H9 (cell line): Measurements from ENCODE around the gene CMTM4. TPM values are rescaled to one million over a fixed set of nuclear protein-coding genes. Genes with fewer than 3 reads are reported as not detected.

ENCODE experiments used
- DNase-seq: peaks from one replicate; pipeline ENCODE4 v3.0.0-alpha.2; 2017
- H2AFZ ChIP-seq: one replicate; pipeline ENCODE4 v1.6.1; 2013; ENCODE audit warnings: mild to moderate bottlenecking, low read length, control low read depth, moderate library complexity
- H2AK5ac ChIP-seq: 2 replicates; pipeline ENCODE4 v1.6.1; 2013; ENCODE audit warnings: low read length, control low read depth, mixed read lengths; ENCODE audit not compliant: insufficient read length
- H2BK120ac ChIP-seq: one replicate; pipeline ENCODE4 v1.6.1; 2013; ENCODE audit warnings: low read depth, mild to moderate bottlenecking, low read length, control low read depth, inconsistent platforms; ENCODE audit not compliant: poor library complexity, severe bottlenecking
- H2BK12ac ChIP-seq: 2 replicates; pipeline ENCODE4 v1.6.1; 2013; ENCODE audit warnings: low read length, control low read depth, mixed read lengths, low read depth; ENCODE audit not compliant: insufficient read length
- H2BK15ac ChIP-seq: 2 replicates; pipeline ENCODE4 v1.6.1; 2013; ENCODE audit warnings: low read depth, low read length, control low read depth
- H2BK20ac ChIP-seq: one replicate; pipeline ENCODE4 v1.6.1; 2013; ENCODE audit warnings: low read depth, mild to moderate bottlenecking, low read length, control low read depth, inconsistent platforms; ENCODE audit not compliant: poor library complexity, severe bottlenecking
- H2BK5ac ChIP-seq: 2 replicates; pipeline ENCODE4 v1.6.1; 2013; ENCODE audit warnings: low read length, control low read depth, mixed read lengths; ENCODE audit not compliant: insufficient read length
- H3K14ac ChIP-seq: 2 replicates; pipeline ENCODE4 v1.6.1; 2013; ENCODE audit warnings: low read length, control low read depth; ENCODE audit not compliant: insufficient read depth
- H3K18ac ChIP-seq: 2 replicates; pipeline ENCODE4 v1.6.1; 2013; ENCODE audit warnings: low read depth, mild to moderate bottlenecking, mixed read lengths, low read length, control low read depth; ENCODE audit not compliant: insufficient read length
- H3K23ac ChIP-seq: 2 replicates; pipeline ENCODE4 v1.6.1; 2013; ENCODE audit warnings: low read length, control low read depth, mixed read lengths, low read depth; ENCODE audit not compliant: insufficient read length
- H3K23me2 ChIP-seq: 2 replicates; pipeline ENCODE4 v1.6.1; 2013; ENCODE audit warnings: low read depth, mild to moderate bottlenecking, mixed read lengths, low read length, control low read depth; ENCODE audit not compliant: insufficient read length, poor library complexity, severe bottlenecking
- H3K27ac ChIP-seq: 2 replicates; pipeline ENCODE4 v1.5.1; 2013; ENCODE audit warnings: low read length, control low read depth, mixed read lengths, low read depth; ENCODE audit not compliant: insufficient read length
- H3K27me3 ChIP-seq: 2 replicates; pipeline ENCODE4 v1.6.1; 2013; ENCODE audit warnings: low read length, control low read depth, inconsistent platforms; ENCODE audit not compliant: insufficient read depth
- H3K4ac ChIP-seq: 2 replicates; pipeline ENCODE4 v1.6.1; 2013; ENCODE audit warnings: low read depth, mild to moderate bottlenecking, control low read depth, inconsistent platforms, low read length, moderate library complexity
- H3K4me1 ChIP-seq: 2 replicates; pipeline ENCODE4 v1.6.1; 2013; ENCODE audit warnings: low read length, control low read depth, inconsistent platforms; ENCODE audit not compliant: insufficient read depth
- H3K4me2 ChIP-seq: 2 replicates; pipeline ENCODE4 v1.6.1; 2013; ENCODE audit warnings: low read length, control low read depth, mixed read lengths; ENCODE audit not compliant: insufficient read length, insufficient read depth
- H3K56ac ChIP-seq: 2 replicates; pipeline ENCODE4 v1.6.1; 2013; ENCODE audit warnings: low read depth, mild to moderate bottlenecking, mixed read lengths, low read length, control low read depth; ENCODE audit not compliant: insufficient read length
- H3K79me1 ChIP-seq: 2 replicates; pipeline ENCODE4 v1.6.1; 2013; ENCODE audit warnings: low read depth, mild to moderate bottlenecking, moderate library complexity, low read length, control low read depth, inconsistent platforms; ENCODE audit not compliant: insufficient read depth, poor library complexity, severe bottlenecking
- H3K79me2 ChIP-seq: 2 replicates; pipeline ENCODE4 v1.6.1; 2013; ENCODE audit warnings: low read length, control low read depth, inconsistent platforms; ENCODE audit not compliant: insufficient read depth
- H3K9ac ChIP-seq: 2 replicates; pipeline ENCODE4 v1.6.1; 2013; ENCODE audit warnings: low read length, control low read depth, mixed read lengths; ENCODE audit not compliant: insufficient read length; ENCODE audit errors: extremely low read depth
- H3K9me3 ChIP-seq: one replicate; pipeline ENCODE4 v1.6.1; 2013; ENCODE audit warnings: low read depth, low read length, inconsistent platforms; ENCODE audit not compliant: control insufficient read depth
- H3T11ph ChIP-seq: one replicate; pipeline ENCODE4 v1.6.1; 2013; ENCODE audit warnings: mild to moderate bottlenecking, low read length, control low read depth, inconsistent platforms
- H4K20me1 ChIP-seq: one replicate; pipeline ENCODE4 v1.6.1; 2013; ENCODE audit not compliant: control insufficient read depth, insufficient read length, insufficient read depth
- H4K5ac ChIP-seq: 2 replicates; pipeline ENCODE4 v1.6.1; 2013; ENCODE audit warnings: low read depth, mild to moderate bottlenecking, mixed read lengths, low read length, control low read depth; ENCODE audit not compliant: insufficient read length
- H4K8ac ChIP-seq: replicated peaks from 2 replicates; pipeline ENCODE4 v1.6.1; 2013; ENCODE audit warnings: low read length, control low read depth, mixed read lengths, low read depth; ENCODE audit not compliant: insufficient read length
- H4K91ac ChIP-seq: 2 replicates; pipeline ENCODE4 v1.6.1; 2013; ENCODE audit warnings: low read depth, mild to moderate bottlenecking, moderate library complexity, mixed read lengths, low read length, control low read depth; ENCODE audit not compliant: insufficient read length
- H3K27ac Mint-ChIP-seq, 3 experiments: 2 replicates in 2 of 3; 3 replicates in 1 of 3; pipeline ENCODE4 v1.8.0; 2020 to 2021; ENCODE audit warnings: mixed read lengths in 3 of 3, mild to moderate bottlenecking in 1 of 3, moderate library complexity in 1 of 3
- H3K27me3 Mint-ChIP-seq: 2 replicates; pipeline ENCODE4 v1.8.0; 2021; ENCODE audit warnings: low read depth, mild to moderate bottlenecking, moderate library complexity, mixed read lengths
- H3K36me3 Mint-ChIP-seq, 3 experiments: 2 replicates in 2 of 3; 3 replicates in 1 of 3; pipeline ENCODE4 v1.8.0; 2020 to 2021; ENCODE audit warnings: low read depth in 3 of 3, mixed read lengths in 3 of 3; ENCODE audit not compliant: insufficient read depth in 1 of 3
- H3K4me1 Mint-ChIP-seq, 2 experiments: 2 replicates each; pipeline ENCODE4 v1.8.0; 2020; ENCODE audit warnings: mixed read lengths in 2 of 2
- H3K4me3 Mint-ChIP-seq, 2 experiments: 2 replicates in 1 of 2; 3 replicates in 1 of 2; pipeline ENCODE4 v1.8.0; 2020 to 2021; ENCODE audit warnings: mild to moderate bottlenecking in 2 of 2, mixed read lengths in 2 of 2, moderate library complexity in 1 of 2
- H3K9me3 Mint-ChIP-seq, 2 experiments: 2 replicates in 1 of 2; 3 replicates in 1 of 2; pipeline ENCODE4 v1.8.0; 2020; ENCODE audit warnings: mild to moderate bottlenecking in 2 of 2, mixed read lengths in 2 of 2, moderate library complexity in 1 of 2
- WGBS: extraction: QIAGEN DNeasy Blood & Tissue Kit; methylation state at CpG from one replicate; pipeline ENCODE4 v1.1.7; 2013; ENCODE audit warnings: missing lambda C conversion rate, low lambda C conversion rate, mixed read lengths; ENCODE audit not compliant: insufficient read length; ENCODE audit errors: extremely low coverage; 5-methylcytosine and 5-hydroxymethylcytosine counted together
- total RNA-seq: library from RNA; stranded (reverse); gene quantifications from 2 replicates; pipeline ENCODE4 v1.2.1, GENCODE V29; 2021
- TF ChIP-seq, protein P1 (sequence below): fragments of 200-600 bp; sonication (generic); conservative IDR thresholded peaks from 3 replicates; pipeline ENCODE4 v1.8.0; 2021; ENCODE audit warnings: antibody characterized with exemption, mild to moderate bottlenecking

The CMTM4 gene
- total RNA-seq, 1 experiment from 2014 or later: 40.5 TPM

DNA sequence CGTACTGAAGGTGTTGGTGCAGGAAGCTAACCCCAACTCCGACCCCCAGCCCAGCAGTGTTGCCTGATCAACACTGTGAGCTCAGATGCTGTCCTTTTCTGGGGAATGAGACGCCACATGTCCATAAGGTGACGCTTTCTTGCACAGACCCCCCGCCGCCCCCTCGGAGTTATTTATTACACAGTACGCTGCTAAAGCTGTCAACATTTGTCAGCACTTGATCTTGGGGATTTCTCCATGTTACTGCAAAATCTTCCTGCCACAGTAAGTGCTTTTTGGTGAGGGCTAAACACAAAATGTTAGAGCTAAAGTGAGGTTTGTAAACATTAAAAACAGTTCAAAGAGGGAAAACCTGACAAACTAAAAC, 76.1 kb downstream of the CMTM4 start:
- H3T11ph ChIP-seq: no peak overlapping the region
- H3K27me3 ChIP-seq: no peaks in the 10 kb centered on the region
- no peak overlapping the region for H3K23ac ChIP-seq
- H3K27ac Mint-ChIP-seq: no peak overlapping the region; a peak in 1 of 7 replicates
- no peak overlapping the region for H2BK120ac ChIP-seq
- H3K4me1 ChIP-seq: peaks cover 9% of the 10 kb centered on the region; the same call in 1 of the 2 replicates
- H2AK5ac ChIP-seq: no peak overlapping the region
- no peak overlapping the region for H2BK20ac ChIP-seq
- H3K23me2 ChIP-seq: no peaks in the 10 kb centered on the region
- no peaks in the 10 kb centered on the region for H3K27me3 Mint-ChIP-seq
- no peak overlapping the region for H2BK15ac ChIP-seq
- no peak for DNase-seq
- H4K91ac ChIP-seq: no peak overlapping the region
- no peak overlapping the region for H2AFZ ChIP-seq
- no peaks in the 10 kb centered on the region for H4K20me1 ChIP-seq
- no peak overlapping the region for H4K8ac ChIP-seq
- TF ChIP-seq, protein P1, sequence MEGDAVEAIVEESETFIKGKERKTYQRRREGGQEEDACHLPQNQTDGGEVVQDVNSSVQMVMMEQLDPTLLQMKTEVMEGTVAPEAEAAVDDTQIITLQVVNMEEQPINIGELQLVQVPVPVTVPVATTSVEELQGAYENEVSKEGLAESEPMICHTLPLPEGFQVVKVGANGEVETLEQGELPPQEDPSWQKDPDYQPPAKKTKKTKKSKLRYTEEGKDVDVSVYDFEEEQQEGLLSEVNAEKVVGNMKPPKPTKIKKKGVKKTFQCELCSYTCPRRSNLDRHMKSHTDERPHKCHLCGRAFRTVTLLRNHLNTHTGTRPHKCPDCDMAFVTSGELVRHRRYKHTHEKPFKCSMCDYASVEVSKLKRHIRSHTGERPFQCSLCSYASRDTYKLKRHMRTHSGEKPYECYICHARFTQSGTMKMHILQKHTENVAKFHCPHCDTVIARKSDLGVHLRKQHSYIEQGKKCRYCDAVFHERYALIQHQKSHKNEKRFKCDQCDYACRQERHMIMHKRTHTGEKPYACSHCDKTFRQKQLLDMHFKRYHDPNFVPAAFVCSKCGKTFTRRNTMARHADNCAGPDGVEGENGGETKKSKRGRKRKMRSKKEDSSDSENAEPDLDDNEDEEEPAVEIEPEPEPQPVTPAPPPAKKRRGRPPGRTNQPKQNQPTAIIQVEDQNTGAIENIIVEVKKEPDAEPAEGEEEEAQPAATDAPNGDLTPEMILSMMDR: no peak
- H2BK12ac ChIP-seq: no peak overlapping the region
- no peak overlapping the region for H3K27ac ChIP-seq
- no peaks in the 10 kb centered on the region for H3K9me3 Mint-ChIP-seq
- peaks cover 15 to 49% (median 48%) of the 10 kb centered on the region in 3 experiments; a peak in 6 of 7 replicates for H3K36me3 Mint-ChIP-seq
- H3K4me3 Mint-ChIP-seq: no peak overlapping the region
- no peak overlapping the region for H3K18ac ChIP-seq
- no peak overlapping the region for H3K4me2 ChIP-seq
- no peak overlapping the region for H4K5ac ChIP-seq
- no peaks in the 10 kb centered on the region for H3K79me2 ChIP-seq
- no peaks in the 10 kb centered on the region for H3K79me1 ChIP-seq
- no peak overlapping the region for H3K14ac ChIP-seq
- H3K4me1 Mint-ChIP-seq: peaks cover 47 to 49% of the 10 kb centered on the region in 2 experiments
- no peak overlapping the region for H3K9ac ChIP-seq
- no peak overlapping the region for H3K4ac ChIP-seq
- no peaks in the 10 kb centered on the region for H3K9me3 ChIP-seq
- WGBS: no CpG with 5 or more reads among the region's 8 CpGs
- no peak overlapping the region for H3K56ac ChIP-seq
- no peak overlapping the region for H2BK5ac ChIP-seq
